Astrocyte (in vitro differentiated cells and primary cell): ENCODE results near the gene NOL4L. TPM values are rescaled to one million over a fixed set of nuclear protein-coding genes. Genes with fewer than 3 reads are reported as not detected.

ENCODE experiments used
- DNase-seq: peaks from one replicate; pipeline ENCODE4 v3.0.0-alpha.2; 2010; ENCODE audit warnings: low read depth
- FAIRE-seq: peaks from 2 replicates; lab custom pipeline; 2011; peaks lifted over from hg19 to GRCh38; lab: Jason Lieb, UNC
- H2AFZ ChIP-seq: 2 replicates; pipeline ENCODE4 v1.6.0; 2012; ENCODE audit warnings: low read depth, low read length, inconsistent platforms
- H3K27ac ChIP-seq: 2 replicates; pipeline ENCODE4 v1.5.1; 2011; ENCODE audit warnings: low read depth, low read length, inconsistent platforms
- H3K27me3 ChIP-seq: 2 replicates; pipeline ENCODE4 v1.6.0; 2011; ENCODE audit warnings: low read length, inconsistent platforms; ENCODE audit not compliant: insufficient read depth
- H3K36me3 ChIP-seq: 2 replicates; pipeline ENCODE4 v1.5.1; 2011; ENCODE audit warnings: low read length, inconsistent platforms; ENCODE audit not compliant: insufficient read depth
- H3K4me1 ChIP-seq: 2 replicates; pipeline ENCODE4 v1.5.1; 2011; ENCODE audit warnings: low read length, inconsistent platforms; ENCODE audit not compliant: insufficient read depth
- H3K4me2 ChIP-seq: 2 replicates; pipeline ENCODE4 v1.6.0; 2012; ENCODE audit warnings: low read length, inconsistent platforms
- H3K4me3 ChIP-seq: 2 replicates; pipeline ENCODE4 v1.5.1; 2011; ENCODE audit warnings: low read depth, mild to moderate bottlenecking, low read length, inconsistent platforms; ENCODE audit not compliant: insufficient read depth
- H3K79me2 ChIP-seq: 2 replicates; pipeline ENCODE4 v1.6.0; 2012; ENCODE audit warnings: mild to moderate bottlenecking, low read length, inconsistent platforms; ENCODE audit not compliant: insufficient read depth
- H3K9ac ChIP-seq: 2 replicates; pipeline ENCODE4 v1.6.0; 2012; ENCODE audit warnings: mild to moderate bottlenecking, low read length, inconsistent platforms
- H3K9me3 ChIP-seq: 2 replicates; pipeline ENCODE4 v1.5.1; 2012; ENCODE audit warnings: low read depth, mild to moderate bottlenecking, low read length, inconsistent platforms; ENCODE audit not compliant: insufficient read depth
- H4K20me1 ChIP-seq: 2 replicates; pipeline ENCODE4 v1.6.0; 2012; ENCODE audit warnings: low read length, inconsistent platforms; ENCODE audit not compliant: insufficient read depth
- H3K27ac Mint-ChIP-seq: one replicate; pipeline ENCODE4 v1.8.0; 2021; ENCODE audit warnings: mild to moderate bottlenecking, mixed read lengths; ENCODE audit not compliant: unreplicated experiment
- H3K27me3 Mint-ChIP-seq: one replicate; pipeline ENCODE4 v1.8.0; 2021; ENCODE audit warnings: low read depth, mixed read lengths; ENCODE audit not compliant: unreplicated experiment
- H3K36me3 Mint-ChIP-seq: one replicate; pipeline ENCODE4 v1.8.0; 2021; ENCODE audit warnings: low read depth, mixed read lengths; ENCODE audit not compliant: unreplicated experiment
- H3K4me1 Mint-ChIP-seq: one replicate; pipeline ENCODE4 v1.8.0; 2021; ENCODE audit warnings: low read depth, mixed read lengths; ENCODE audit not compliant: unreplicated experiment
- H3K4me3 Mint-ChIP-seq: one replicate; pipeline ENCODE4 v1.8.0; 2021; ENCODE audit warnings: mild to moderate bottlenecking, moderate library complexity, mixed read lengths; ENCODE audit not compliant: unreplicated experiment
- H3K9me3 Mint-ChIP-seq: one replicate; pipeline ENCODE4 v1.8.0; 2021; ENCODE audit warnings: mild to moderate bottlenecking, mixed read lengths; ENCODE audit not compliant: unreplicated experiment
- CTCF ChIP-seq: IDR thresholded peaks from 2 replicates; pipeline ENCODE4 v1.5.1; 2011; ENCODE audit warnings: low read depth, mild to moderate bottlenecking, inconsistent platforms, low read length, moderate library complexity; ENCODE audit not compliant: insufficient read depth
- EZH2 ChIP-seq: IDR thresholded peaks from 2 replicates; pipeline ENCODE4 v1.6.1; 2012; ENCODE audit warnings: mild to moderate bottlenecking, low read length, inconsistent platforms; ENCODE audit not compliant: insufficient read depth
- total RNA-seq: library from RNA; stranded (reverse); gene quantifications from 2 replicates; pipeline ENCODE4 v1.2.1, GENCODE V29; 2021

NOL4L gene
- total RNA-seq, 1 donor from 2014 or later: 35.5 TPM

- Histone ChIP-seq H3K4me3 (no peak overlapping the region), H3K79me2 (no peaks in the 10 kb centered on the region), H3K36me3 (no peaks in the 10 kb centered on the region), H2AFZ (no peak overlapping the region), H4K20me1 (no peaks in the 10 kb centered on the region), H3K4me1 (peaks cover 10% of the 10 kb centered on the region), H3K9ac (no peak overlapping the region), H3K4me2 (no peak overlapping the region), H3K27ac (no peak overlapping the region), H3K9me3 (no peaks in the 10 kb centered on the region), H3K27me3 (no peaks in the 10 kb centered on the region)
- DNase-seq: no peak
- Mint-ChIP-seq H3K36me3 (peaks cover 12% of the 10 kb centered on the region), H3K4me3 (no peak overlapping the region), H3K4me1 (peaks cover 7% of the 10 kb centered on the region), H3K27me3 (peaks cover 20% of the 10 kb centered on the region), H3K27ac (no peak overlapping the region), H3K9me3 (peaks cover 2% of the 10 kb centered on the region)
- TF ChIP-seq CTCF (no peak), EZH2 (no peak)
- no peak for FAIRE-seq
Observed at GRCh38 chr20:32557319-32557718, 27.8 kb downstream of the NOL4L start.

- Histone ChIP-seq H3K79me2 (no peaks in the 10 kb centered on the region), H3K36me3 (no peaks in the 10 kb centered on the region), H3K4me1 (peaks cover 10% of the 10 kb centered on the region), H4K20me1 (no peaks in the 10 kb centered on the region), H3K4me2 (no peak overlapping the region), H3K9ac (no peak overlapping the region), H3K9me3 (no peaks in the 10 kb centered on the region), H3K27me3 (no peaks in the 10 kb centered on the region), H3K27ac (no peak overlapping the region), H3K4me3 (no peak overlapping the region), H2AFZ (no peak overlapping the region)
- Mint-ChIP-seq H3K27ac (no peak overlapping the region), H3K9me3 (peaks cover 2% of the 10 kb centered on the region), H3K27me3 (peaks cover 20% of the 10 kb centered on the region), H3K4me3 (no peak overlapping the region), H3K36me3 (peaks cover 12% of the 10 kb centered on the region), H3K4me1 (peaks cover 5% of the 10 kb centered on the region)
- DNase-seq (no peak), FAIRE-seq (no peak)
- TF ChIP-seq CTCF (no peak), EZH2 (no peak)
Observed at GRCh38 chr20:32556312-32557184, 28.6 kb downstream of the NOL4L start.

- FAIRE-seq (no peak), DNase-seq (no peak)
- H3K27ac Mint-ChIP-seq: no peak overlapping the region
- H3K9ac ChIP-seq: no peak overlapping the region
- H3K4me3 ChIP-seq: no peak overlapping the region
- H3K4me1 Mint-ChIP-seq: peaks cover 5% of the 10 kb centered on the region
- peaks cover 12% of the 10 kb centered on the region for H3K36me3 Mint-ChIP-seq
- H3K27ac ChIP-seq: no peak overlapping the region
- H3K27me3 ChIP-seq: no peaks in the 10 kb centered on the region
- no peak overlapping the region for H3K4me2 ChIP-seq
- H3K79me2 ChIP-seq: no peaks in the 10 kb centered on the region
- H3K27me3 Mint-ChIP-seq: peaks cover 20% of the 10 kb centered on the region
- H2AFZ ChIP-seq: no peak overlapping the region
- no peaks in the 10 kb centered on the region for H3K9me3 ChIP-seq
- peaks cover 10% of the 10 kb centered on the region for H3K4me1 ChIP-seq
- H3K4me3 Mint-ChIP-seq: no peak overlapping the region
- no peaks in the 10 kb centered on the region for H3K36me3 ChIP-seq
- peaks cover 2% of the 10 kb centered on the region for H3K9me3 Mint-ChIP-seq
- TF ChIP-seq CTCF (no peak), EZH2 (no peak)
- no peaks in the 10 kb centered on the region for H4K20me1 ChIP-seq
Observed at GRCh38 chr20:32555584-32555983, 29.5 kb downstream of the NOL4L start.
